HG03097 (cell line): ENCODE measurements around the gene SLC49A4.

Experiments used
- ATAC-seq: cut with Tn5 transposase; IDR thresholded peaks from one replicate; pipeline ENCODE4 v1.9.1; 2021; ENCODE audit not compliant: unreplicated experiment, low FRiP score

The SLC49A4 gene

GRCh38 chr3:122927726-122928125 lies 132.9 kb downstream of the SLC49A4 start:
- ATAC-seq = no peak

DNA sequence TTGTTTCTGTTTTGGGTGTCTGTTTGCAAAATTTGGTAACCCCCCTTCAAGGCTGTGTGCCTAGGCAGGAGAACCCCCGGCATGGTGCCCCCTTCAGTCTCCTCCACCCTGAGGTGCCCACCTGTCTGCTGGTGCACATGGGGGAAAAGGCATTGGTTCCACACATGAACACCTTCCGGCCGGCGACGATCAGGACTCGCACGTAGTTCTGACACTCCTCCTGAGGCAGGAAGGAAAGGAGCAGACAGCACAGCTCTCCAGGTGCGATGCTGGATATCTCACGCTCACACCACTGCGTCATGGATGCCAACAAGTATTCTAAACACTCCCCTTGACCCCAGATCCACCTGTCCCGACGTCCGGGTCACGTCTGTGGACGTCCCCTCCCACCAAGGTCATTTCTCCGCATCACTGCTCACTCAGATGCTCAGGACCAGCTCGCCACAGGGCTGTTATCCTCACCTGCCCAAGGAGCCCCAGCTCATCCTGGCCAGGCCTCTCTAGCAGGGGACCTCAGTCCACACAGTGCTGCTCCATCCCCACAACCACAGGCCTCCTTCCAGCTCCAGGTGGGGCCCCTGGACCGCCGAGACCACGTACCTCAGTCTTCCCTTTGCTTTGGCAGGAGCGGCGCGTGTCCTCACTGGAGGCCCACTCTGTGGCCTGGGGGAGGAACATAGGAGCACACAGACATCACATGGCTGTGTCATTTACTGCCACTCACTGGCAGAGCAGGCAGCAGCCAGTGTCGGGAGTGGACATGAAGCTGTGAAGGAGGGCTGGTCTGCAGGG lies 133.7 kb downstream of the SLC49A4 start:
- ATAC-seq = no peak

GRCh38 chr3:122929188-122930062 lies 134.6 kb downstream of the SLC49A4 start:
- no peak for ATAC-seq

DNA sequence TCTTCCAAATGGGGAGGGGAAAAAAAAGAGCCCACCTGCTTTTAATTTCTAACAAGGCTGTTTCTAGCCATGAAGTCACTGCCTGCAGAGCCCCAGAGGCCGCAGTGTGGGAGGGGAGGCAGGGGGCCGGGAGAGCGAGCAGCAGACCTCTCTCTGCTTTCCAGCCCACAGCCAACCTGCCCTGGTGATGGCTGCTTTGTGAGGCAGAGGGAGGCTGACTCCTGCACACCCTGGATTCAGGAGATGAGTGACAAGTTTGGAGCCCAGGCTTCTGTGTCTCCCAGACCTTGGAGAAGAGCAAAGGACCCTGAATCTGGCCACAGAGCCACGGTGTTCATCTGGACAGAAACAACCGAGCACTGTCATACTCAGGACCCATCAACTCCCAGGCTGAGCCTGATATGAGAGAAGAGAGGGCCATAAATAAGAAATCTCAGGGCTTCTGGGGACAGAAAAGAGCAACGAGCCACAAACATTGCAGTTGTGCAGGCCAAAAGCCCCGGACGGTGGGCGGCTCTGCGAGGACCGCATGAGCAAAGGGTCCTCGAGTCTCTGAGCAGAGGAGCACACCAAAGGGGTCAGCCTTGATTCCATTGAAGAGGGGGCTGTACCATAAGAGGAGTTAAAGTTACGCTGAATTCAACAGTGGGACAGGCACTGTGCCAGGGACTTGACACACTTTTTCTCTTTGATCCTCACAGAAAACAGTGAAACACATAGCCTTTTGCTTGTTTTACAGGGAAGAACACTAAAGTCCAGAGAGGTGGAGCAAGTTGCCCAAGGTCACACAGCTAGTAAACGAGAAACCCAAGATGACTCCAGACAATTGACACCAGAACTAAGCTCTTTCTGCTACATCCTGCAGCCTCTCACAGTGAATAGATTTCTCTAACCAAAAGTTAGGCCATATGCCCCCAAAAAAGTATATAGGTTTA lies 135.5 kb downstream of the SLC49A4 start:
- ATAC-seq = no peak
